ENCODE measurements around the gene RPRD1B.

DNA sequence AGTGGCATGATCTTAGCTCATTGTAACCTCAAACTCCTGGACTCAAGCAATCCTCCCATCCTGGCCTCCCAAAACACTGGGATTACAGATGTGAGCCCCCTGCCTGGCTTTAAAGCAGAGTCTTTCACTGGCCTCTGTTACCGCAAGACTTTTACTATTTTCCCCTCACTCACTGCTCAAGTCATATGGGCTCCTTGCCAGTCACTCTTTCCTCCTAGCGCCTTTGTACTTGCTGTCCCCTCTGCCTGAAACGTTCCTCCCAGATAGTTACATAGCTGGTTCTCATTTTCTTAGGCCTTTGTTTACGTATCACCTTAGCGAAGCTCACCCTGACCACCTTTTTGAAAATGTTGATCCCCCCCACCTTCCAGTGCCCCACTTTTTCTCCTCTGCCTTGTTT is 29.3 kb downstream of the RPRD1B start:
- no peak for TF ChIP-seq TAF1 (conservative IDR thresholded peaks at IDR 0.05)
- TF ChIP-seq, protein P1, sequence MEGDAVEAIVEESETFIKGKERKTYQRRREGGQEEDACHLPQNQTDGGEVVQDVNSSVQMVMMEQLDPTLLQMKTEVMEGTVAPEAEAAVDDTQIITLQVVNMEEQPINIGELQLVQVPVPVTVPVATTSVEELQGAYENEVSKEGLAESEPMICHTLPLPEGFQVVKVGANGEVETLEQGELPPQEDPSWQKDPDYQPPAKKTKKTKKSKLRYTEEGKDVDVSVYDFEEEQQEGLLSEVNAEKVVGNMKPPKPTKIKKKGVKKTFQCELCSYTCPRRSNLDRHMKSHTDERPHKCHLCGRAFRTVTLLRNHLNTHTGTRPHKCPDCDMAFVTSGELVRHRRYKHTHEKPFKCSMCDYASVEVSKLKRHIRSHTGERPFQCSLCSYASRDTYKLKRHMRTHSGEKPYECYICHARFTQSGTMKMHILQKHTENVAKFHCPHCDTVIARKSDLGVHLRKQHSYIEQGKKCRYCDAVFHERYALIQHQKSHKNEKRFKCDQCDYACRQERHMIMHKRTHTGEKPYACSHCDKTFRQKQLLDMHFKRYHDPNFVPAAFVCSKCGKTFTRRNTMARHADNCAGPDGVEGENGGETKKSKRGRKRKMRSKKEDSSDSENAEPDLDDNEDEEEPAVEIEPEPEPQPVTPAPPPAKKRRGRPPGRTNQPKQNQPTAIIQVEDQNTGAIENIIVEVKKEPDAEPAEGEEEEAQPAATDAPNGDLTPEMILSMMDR (IDR thresholded peaks at IDR 0.05; ENCODE audit: low read depth, low read length, missing input control) = no peak
- TF ChIP-seq REST (IDR thresholded peaks at IDR 0.05) = no peak
- TF ChIP-seq YY1 (IDR thresholded peaks at IDR 0.05) = no peak
- TF ChIP-seq RAD21 (IDR thresholded peaks at IDR 0.05) = no peak
- TF ChIP-seq, protein P2, sequence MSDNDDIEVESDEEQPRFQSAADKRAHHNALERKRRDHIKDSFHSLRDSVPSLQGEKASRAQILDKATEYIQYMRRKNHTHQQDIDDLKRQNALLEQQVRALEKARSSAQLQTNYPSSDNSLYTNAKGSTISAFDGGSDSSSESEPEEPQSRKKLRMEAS (IDR thresholded peaks at IDR 0.05) = no peak
- no peak for TF ChIP-seq EGR1 (IDR thresholded peaks at IDR 0.05; ENCODE audit: low read depth in 2 of 2)
- TF ChIP-seq GABPA (IDR thresholded peaks at IDR 0.05 in 1 of 2, conservative IDR thresholded peaks at IDR 0.05 in 1 of 2) = no peak
- no peak for TF ChIP-seq ZBTB33 (IDR thresholded peaks at IDR 0.05)
- no peak for TF ChIP-seq FOXA1 (IDR thresholded peaks at IDR 0.05)
- TF ChIP-seq JUND (IDR thresholded peaks at IDR 0.05) = no peak
